ENCODE data around the gene MYLK.
"Not testable (repeated sequence)": the region's sequence is repeated elsewhere in the genome, so short reads cannot be mapped to it uniquely, and the experiment has no call there.

Gene MYLK

DNA sequence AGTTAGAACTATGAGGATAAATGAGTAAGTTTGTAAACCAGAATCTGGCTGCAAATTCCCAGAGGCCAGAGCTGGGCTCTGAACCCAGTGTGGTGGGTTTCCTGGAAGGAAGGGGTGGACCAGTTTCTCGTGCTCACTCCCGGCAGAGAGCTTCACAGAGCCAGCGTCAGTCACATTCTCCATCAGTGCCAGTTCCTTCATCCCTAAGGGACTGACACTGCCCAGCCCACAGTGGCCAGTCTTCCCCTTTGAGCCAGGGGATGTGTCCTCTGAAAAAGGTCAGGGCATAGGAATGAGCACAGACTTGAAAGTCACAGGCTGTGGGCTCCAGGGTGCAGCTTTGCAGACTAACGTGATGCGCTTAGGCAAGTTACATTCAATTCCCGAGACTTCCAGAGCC lies 163.5 kb downstream of the MYLK start:
- no peak for DNase-seq

DNA sequence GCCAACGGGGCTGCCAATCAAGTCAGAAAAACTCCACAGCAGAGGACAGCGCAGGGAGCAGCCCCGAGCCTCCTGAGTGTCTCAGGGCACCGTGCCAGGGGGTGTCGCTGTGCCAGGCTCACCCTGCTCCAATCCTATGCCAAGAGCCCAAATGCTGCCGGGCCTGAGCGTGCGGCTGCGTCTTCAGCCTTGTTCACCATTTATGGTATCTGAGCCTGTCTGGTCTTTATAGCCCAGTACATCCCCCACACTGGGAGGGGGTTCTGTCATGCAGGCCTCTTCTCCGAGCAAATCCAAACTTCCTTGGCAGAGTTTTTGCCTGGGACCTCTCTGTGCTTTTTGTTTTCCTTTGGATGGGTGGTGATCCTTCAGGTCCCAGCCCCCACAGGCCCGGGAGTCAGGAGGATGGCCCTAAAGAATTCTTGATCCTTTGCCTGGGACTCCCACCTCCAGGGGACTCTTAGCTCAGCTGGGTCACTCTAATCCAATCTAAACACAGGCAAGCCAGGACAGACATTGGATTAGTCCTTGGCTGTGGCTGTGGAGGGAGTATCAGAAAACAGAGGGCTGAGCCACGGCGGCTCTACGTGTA lies 164.2 kb downstream of the MYLK start:
- no peak for DNase-seq

DNA sequence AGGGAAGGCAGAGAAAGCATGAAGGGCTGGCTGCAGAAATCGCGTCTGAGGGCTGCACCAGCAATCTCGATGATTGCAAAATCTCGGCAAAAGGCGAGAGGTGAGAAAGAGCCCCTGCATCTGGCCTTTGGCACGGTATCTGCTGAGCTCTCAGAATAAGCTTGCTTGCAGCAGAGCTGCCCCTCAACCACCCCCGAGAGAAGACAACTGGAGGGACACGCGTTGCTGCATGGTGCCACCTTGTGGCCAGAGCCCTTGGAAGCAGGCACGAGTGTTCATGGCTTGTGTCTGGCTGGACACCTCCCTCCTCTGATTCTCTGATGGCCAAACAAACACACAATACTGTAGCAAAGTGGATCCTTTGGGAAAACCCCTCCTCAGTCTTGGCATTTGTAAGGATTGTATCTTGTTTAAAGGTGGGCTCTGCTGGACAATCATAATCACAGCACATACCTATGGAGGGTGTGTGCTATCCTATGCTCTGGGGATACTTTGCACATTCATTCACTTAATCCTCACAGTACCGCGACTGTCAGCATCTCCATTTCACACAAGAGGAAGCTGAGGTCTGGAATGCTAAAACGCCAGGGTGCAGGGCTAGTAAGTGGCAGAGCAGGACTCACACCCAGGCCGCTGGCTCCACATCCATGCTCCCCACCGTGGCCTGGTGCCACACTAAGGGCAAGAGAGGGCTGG lies 164.9 kb downstream of the MYLK start:
- DNase-seq, result peak; percentile 32

DNA sequence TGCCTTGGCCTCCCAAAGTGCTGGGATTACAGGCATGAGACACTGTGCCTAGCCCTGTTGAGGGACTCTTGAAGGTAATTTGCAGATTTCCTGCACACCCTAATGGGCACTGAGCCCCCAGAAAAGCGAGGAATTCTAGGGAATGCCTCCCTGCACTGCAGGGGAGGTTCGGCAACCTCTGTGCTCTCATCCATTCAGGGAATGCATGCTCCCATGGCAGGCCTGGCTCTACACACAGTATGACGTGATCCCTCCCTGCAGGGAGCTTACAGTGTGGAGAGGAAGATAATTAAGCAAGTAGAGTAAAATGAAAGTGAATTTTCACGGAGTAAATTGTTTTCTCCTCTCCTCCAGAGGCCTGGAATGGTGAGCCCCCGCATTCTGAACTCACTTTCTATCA lies 166.0 kb downstream of the MYLK start:
- no peak for DNase-seq

DNA sequence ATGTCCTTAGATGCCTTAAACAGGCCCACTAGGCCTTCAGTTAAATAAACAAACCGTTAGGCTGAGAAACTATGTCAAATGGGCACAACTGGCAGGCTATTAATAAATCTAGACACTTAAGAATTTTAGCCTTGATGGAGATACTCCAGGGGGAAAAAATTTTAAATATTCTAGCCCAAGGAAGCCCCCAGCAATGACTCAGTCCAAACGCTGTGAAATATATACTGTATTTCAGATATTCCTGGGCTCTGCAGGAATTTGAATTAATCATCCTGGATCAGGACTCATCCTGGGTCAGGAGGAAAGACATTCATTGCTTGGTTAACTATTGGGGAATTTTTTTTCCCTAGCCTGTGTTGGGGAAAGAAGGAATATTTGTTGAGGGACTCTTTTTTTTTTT lies 166.7 kb downstream of the MYLK start:
- DNase-seq, result not testable (repeated sequence)

DNA sequence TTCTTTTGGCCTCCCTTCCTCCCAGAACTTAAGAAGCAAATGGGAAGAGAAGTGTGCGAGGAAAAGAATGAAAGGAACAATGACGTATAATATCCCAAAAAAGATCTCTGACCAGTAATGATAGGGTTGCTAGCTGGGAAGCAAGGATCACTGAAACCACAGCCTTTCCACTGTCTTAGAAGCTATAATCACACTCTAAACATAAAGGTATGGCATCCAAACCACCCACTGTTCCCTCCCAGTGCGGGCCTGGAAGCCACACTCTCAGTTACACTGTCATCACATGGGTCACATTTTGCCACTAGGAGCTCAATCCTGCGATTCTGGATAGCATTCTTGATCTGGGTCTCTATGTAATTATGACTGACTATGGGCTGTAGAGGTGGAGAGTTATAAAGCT lies 167.7 kb downstream of the MYLK start:
- DNase-seq, result no peak

DNA sequence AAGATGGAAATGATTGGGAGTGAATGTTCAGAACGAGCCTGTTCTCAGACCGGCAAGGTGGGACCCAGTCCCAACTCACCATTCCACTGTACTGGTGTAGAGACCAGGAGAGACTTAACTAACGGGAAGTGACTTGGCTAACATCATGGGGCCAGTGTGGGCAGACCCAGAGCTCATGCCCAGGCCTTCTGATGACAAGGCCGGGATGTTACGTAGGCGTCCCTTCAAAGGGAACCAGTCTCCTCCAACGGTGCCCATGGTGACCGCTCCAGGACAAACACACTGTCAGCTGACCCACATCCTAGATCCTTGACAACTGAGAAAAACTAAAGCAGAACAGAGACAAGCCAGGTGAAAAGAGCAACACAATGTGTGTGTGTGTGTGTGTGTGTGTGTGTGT lies 170.9 kb downstream of the MYLK start:
- DNase-seq, result no peak

DNA sequence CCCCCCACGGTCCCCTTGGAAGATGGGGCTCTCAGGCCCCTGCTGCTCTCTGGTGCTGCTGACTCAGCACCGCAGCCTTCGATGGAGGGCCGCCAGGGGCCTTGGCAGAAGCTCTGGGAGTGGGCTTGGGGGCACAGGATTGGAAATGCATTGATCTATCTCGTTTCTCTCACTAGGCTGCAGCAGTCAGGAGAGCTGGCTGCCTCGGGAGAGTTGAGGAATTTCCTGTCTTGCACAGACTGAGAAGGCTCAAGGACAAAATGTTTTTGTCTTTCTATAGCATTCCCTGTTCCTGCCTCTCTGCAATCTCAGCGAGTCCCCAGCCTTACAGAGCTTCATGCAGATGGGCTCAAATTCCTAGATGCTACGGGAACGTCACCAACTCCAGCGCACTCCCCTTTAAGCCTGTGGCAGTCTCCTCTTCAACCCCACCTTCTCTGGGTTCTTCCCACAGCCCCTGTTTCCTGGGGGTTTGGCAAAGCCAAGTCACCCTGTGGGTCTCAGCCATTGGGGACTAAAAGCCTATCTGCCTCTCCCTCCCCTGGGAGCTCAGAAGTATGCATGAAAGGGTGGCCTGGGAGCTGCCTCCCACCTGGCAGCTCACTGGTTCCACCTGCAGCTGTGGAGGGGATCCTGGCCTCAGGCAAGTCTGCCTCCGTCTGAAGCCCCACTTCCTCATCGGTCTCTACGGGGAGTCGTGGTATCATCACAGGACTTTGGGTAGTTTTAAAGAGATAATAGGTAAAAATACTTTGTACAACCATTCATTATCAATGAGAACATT lies 171.9 kb downstream of the MYLK start:
- no peak for DNase-seq

DNA sequence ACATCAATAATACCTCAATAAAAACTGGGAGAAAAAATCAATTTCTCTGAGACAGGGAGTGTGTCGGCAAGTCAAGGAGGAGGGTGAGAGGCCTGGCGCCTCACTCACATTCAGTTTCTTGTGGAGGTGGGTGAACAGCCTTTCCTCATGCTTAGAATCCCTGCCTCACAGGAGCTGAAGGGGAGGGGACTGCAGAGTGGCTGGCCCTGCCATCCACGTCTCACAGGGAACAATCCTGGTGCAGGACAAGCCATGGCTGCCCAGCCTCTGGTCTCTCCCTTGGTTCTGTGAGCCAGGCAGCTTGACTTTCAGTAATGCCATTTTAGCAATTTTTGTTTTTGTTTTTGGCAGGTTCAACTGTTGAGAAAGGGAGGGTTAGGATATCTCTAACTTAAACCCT lies 172.8 kb downstream of the MYLK start:
- no peak for DNase-seq

DNA sequence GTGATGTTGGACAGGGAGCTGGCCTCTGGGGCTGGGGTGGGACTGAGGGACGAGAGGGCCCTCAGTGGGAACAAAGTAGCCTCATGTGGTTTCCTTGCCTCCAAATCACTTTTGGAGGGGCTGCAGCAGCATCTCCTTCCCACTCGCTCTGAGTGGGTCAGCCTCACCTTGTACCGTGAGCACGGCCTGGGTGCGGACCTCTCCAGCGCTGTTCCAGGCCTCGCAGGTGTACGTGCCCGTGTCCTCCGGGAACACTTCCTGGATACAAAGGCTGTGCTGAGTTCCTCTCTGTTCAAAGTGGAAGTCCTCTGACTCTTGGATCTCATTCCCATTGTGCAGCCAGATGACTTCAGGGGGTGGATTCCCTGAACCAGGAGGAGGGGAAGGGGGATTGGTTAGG lies 175.6 kb downstream of the MYLK start:
- no peak for DNase-seq

DNA sequence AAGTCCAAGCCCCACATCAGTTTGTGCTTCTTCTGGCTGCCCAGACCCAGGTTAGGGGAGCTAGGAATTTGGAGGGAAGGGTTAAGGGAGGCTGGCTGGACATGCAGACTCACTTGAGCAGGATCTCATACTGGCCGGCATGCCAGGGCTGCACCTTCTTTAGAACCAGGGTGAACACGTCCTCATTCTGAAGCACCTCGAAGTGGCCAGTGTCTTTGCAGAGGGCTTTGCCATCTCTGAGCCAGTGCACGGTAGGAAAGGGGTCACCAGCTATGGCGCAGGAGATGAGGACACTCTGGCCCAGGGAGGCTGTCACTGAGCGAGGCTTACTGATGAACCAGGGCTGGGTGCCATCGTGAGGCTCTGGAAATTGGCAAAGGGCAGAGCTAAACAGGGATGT lies 176.5 kb downstream of the MYLK start:
- DNase-seq, result not testable (repeated sequence)

DNA sequence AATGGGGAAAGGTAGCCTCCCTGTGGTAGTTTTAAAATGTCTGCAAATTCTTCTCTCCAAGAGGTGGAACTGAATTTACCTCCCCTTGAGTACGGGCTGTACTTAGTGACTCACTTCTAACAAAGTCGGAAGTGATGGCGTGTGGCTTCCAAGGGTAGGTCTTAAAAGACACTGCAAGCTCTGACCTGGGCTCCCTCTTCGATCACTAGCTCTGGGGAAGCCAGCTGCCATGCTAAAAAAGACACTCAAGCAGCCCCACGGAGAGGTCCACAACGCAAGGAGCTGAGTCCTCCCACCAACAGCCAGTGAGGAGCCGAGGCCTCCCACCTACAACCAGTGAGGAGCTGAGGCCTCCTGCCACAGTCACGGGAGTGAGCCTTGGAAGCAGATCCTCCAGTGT lies 177.3 kb downstream of the MYLK start:
- DNase-seq, result no peak

DNA sequence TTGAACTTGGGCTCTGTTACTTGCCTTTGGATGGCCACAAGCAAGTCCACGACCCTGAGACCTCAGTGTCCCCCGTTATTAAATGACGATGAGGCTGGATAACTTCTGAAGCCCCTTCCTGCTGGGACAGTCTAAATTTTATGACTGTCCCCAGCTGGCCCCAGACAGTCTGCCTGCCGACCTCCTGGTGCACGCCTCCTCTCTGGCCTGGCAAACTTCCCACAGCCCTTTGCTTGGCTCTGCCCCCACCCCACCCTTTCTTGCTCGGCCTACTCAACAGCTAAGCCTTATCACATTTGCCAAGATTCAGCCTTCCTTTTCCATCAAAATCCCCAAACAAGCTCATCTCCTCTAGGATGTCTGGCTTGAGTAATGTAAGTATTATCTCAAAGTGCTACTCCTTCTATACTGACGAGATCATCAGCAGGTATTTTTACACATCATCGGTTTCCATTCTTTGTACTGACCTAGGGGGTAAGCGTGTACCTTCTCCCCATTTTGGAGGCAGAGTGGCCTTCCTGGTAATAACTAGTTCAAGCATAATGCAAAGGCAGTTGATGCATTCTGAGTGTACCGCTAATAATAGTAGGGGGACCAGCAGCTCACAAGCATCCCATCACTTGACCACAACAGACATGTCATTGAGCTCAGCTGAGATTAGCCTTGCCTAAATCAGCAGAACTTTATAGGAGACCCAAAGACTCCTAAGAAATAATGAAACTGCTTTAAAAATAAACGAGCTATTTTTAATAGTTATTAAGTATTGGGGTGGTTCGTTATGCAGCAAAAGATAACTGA lies 178.4 kb downstream of the MYLK start:
- DNase-seq, result no peak

DNA sequence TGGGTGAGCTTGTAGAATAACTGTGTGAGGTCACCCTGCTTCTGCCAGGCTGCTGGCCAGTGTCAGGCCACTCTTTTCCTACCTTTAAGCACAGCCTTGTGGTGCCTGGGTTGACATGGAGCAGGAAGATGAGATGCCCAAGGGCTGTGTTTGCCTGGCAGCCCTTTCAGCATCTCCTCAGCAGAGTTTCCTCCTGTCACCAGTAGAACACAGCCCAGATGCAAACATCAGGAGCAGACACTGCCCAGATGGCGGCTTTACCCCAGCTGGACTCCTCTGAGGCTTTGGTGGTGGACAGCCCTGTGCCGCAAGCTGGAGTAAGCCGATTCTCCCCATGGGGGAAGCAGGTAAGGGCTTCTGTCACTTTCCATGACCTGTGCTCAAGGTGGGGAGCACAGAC lies 180.5 kb downstream of the MYLK start:
- not testable (repeated sequence) for DNase-seq

DNA sequence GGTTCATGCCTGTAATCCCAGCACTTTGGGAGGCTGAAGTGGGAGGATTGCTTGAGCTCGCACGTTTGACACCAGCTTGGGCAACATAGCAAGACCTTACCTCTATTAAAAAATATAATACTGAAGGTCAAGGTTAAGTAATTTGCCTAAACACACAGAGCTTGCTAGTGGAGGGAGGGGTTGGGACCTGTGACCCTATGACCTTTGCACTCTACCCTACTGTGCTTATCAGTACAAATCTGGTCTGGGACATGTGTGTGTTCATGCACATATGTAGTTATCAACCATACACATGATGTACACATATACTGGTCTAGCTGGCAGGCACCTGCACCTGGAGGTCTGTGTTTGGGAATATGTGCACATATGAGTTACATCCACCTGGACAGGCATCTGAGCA lies 181.4 kb downstream of the MYLK start:
- DNase-seq, result no peak

DNA sequence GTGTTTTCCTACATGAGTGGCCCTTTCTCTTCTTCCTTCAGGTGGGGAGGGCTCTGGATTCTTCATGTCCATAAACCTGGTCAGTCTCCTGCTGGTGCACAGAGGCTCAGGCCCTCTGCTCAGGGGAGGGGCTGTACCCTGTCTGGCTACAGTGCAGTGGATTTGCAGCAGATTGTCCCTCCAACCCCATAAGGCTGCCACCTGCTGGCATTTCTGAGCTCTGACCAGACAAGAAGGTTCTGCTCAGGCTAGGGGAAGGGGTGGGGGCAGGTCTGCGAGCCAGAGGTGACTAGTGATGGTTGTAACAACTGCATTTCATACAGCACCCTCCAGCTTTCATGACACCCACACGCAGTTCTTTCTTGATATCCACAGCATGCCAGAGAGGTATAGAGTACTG lies 182.1 kb downstream of the MYLK start:
- not testable (repeated sequence) for DNase-seq

DNA sequence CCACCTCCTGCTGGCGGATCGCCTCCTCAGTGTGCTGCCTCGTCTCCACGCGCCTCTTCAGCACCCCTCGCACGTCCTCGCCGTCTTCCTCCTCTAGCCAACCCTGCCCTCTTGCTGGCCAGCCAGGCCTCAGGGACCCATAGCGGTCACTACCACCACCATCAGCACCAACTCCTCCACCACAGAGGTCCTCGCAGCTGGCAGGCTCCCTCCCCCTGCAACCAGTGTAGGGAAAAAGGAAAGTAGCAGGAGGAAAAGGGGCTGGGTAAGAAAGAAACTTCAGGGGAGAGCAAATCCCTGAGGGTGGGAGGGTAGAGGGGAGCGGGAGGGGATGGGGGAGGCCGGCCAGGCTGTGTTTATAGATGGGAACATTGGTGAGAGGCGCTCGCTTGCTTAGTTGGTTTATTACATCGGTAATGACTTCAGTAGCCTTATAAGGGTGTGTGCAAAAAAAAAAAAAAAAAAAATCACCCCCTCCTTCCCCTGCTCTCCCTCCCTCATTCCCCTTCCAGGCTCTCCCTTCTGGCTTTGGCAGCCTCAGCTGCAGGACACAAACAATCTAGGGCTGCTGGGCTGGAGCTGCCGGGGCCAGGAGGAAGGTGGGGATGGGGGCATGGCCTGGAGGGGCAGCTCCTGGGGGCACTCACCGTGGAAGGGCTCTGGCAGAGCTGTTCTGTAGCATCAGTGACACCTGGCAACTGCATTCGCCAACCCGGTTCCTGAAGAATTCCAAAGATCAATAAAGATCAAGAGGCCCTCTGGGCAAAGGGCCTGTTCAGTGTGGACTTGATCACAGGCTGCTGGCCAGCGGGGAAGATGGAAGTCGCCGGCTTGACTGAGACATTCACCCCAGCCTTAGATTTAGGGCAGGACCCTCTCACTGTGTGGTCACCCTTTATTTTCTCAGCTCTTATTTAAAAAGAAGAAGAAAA lies 183.1 kb downstream of the MYLK start:
- DNase-seq, result no peak

DNA sequence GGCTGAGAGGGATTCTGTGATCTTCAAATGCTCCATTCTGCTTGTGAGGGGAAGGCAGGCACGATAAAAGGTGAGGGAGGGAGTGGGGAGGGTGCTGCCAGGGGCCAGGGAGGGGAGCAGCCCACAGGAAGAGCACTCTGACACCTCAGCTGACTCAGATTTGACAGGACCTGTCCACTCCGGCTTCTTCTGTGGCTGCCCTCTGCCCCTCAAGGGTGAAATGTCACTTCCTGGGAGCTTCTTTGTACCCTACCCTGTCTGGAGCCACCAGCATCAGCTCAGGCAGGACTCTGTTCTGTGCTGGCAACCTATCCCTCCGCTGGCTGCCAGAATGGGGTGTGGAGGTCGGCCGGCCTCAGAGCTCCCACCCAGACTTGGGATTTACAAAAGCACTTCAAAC lies 185.3 kb downstream of the MYLK start:
- DNase-seq, result no peak

DNA sequence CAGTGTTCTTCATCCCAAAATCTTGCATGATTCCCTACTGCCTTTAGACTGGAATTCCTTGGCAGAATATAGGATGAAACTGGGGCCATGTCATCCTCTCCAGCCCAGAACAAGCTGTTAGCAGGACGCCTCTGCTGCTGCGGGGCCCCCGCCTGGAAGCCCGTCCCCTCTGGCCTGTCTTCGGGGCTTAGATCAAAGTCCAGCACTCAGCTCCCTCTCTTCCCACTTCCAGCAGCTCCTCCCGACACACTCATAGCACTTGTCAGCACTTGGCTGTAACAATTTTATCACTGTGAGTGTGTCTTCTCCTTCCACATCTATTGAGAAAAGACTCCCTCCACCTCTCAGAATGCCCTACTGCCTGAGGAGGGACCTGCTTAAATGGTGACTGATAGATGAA lies 187.3 kb downstream of the MYLK start:
- no peak for DNase-seq

DNA sequence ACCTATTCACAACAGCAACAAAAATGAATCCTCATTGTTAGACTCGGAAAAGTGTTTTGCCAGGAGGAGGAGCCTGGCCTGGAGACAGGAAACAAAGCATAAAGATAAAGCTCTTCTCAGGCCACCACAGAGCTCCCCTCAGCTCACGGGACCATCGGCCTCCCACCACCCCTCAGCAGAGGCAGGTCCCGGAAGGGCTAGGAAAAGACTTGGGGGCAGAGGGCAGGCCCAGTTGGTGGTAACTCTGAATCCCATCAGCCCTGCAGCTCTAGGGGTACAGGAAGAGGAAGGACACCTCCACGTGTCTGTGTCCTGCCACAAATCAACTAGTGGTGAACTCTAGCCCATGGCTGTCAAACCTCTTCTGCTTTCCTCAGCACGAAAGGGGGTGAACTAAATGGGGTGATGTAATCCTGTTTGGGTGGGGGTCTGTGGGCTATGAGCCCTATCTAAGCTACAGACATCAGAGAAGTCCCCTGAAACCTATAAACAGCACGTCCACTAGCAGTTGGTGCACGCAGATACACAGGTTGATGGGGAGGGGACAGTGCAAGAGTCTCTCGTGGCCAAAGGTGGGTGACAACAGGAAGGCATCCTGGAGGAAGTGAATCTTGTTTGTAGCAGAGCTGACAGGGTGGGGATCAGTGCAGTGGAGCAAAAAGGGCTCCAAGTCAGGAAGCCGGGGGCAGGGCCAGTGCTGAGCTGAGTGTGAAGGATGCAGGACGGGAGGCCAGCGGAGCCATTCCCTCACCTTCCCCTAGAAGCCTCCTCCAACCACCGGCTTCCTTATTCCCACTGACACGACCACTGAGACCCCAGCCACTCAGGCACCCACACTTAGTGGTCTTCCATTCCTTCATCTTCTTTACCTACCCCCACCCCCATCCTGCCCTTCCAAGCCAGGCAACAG lies 188.1 kb downstream of the MYLK start:
- no peak for DNase-seq

DNA sequence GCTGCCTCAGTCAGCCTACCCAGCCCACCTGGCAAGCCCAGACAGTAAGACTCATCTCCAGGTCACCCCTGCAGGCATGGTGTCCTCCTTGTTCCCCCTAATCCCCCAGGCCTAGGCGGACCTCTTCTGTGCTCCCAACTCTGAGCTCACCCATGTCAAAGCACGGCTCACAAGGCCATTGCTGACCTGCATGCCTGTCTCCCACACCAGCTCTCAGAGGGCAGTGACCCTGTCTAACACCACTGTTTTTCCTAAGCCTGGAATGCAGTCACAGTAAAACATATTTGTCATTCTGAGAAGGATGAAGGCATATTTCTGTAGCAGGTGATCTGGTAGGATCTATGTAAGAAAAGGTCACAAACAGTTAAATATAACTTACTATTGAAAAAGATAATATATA lies 189.0 kb downstream of the MYLK start:
- no peak for DNase-seq

Data from CD4-positive, alpha-beta T cell treated with Interleukin-15 for 1 hour (primary cell).